Fibroblast of mammary gland (primary cell): ENCODE data around the gene ABCF2.

ENCODE experiments used
- DNase-seq: peaks from one replicate; pipeline ENCODE4 v3.0.0-alpha.2; 2010; ENCODE audit warnings: low read depth
- H3K4me3 ChIP-seq: 2 replicates; pipeline ENCODE4 v1.5.1; 2011; ENCODE audit warnings: low read depth, mild to moderate bottlenecking, low read length, moderate library complexity; ENCODE audit not compliant: control insufficient read depth
- CTCF ChIP-seq: conservative IDR thresholded peaks from 2 replicates; pipeline ENCODE4 v1.5.1; 2011; ENCODE audit warnings: low read depth, low read length, inconsistent platforms; ENCODE audit not compliant: control insufficient read depth, insufficient read depth

The ABCF2 gene

GRCh38 chr7:151272877-151273276 lies 45.9 kb upstream of the ABCF2 start:
- no peak overlapping the region for H3K4me3 ChIP-seq
- no peak for DNase-seq
- TF ChIP-seq CTCF: no peak

GRCh38 chr7:151272405-151272804 lies 45.4 kb upstream of the ABCF2 start:
- H3K4me3 ChIP-seq: no peak overlapping the region
- peak; percentile 37 for DNase-seq

GRCh38 chr7:151271699-151272355 lies 44.8 kb upstream of the ABCF2 start:
- TF ChIP-seq CTCF: no peak
- H3K4me3 ChIP-seq: no peak overlapping the region
- peak; percentile 64 for DNase-seq

More at GRCh38 chr7:151272405-151272804, 45.4 kb upstream of the ABCF2 start:
- TF ChIP-seq CTCF: peak; percentile 20

- no peak for TF ChIP-seq CTCF
- H3K4me3 ChIP-seq: no peak overlapping the region
- DNase-seq: no peak
Observed at GRCh38 chr7:151269511-151269910, 42.5 kb upstream of the ABCF2 start.

GRCh38 chr7:151265351-151265931 lies 38.4 kb upstream of the ABCF2 start:
- TF ChIP-seq CTCF: no peak
- no peak overlapping the region for H3K4me3 ChIP-seq
- no peak for DNase-seq

GRCh38 chr7:151264615-151265014 lies 37.6 kb upstream of the ABCF2 start:
- DNase-seq: no peak
- no peak overlapping the region for H3K4me3 ChIP-seq
- no peak for TF ChIP-seq CTCF
